HG03342 (cell line): ENCODE measurements around the gene TM9SF3.

Source experiments
- ATAC-seq: cut with Tn5 transposase; IDR thresholded peaks from one replicate; pipeline ENCODE4 v1.9.1; 2021; ENCODE audit warnings: mild to moderate bottlenecking, moderate library complexity; ENCODE audit not compliant: unreplicated experiment

Gene TM9SF3

GRCh38 chr10:96513305-96513697 lies 73.5 kb downstream of the TM9SF3 start:
- ATAC-seq, result no peak

GRCh38 chr10:96512524-96513304 lies 74.1 kb downstream of the TM9SF3 start:
- no peak for ATAC-seq

GRCh38 chr10:96511044-96511945 lies 75.5 kb downstream of the TM9SF3 start:
- ATAC-seq, result no peak

GRCh38 chr10:96509017-96509641 lies 77.7 kb downstream of the TM9SF3 start:
- ATAC-seq, result no peak

GRCh38 chr10:96507044-96507443 lies 79.8 kb downstream of the TM9SF3 start:
- ATAC-seq, result no peak

- no peak for ATAC-seq
Observed at GRCh38 chr10:96505150-96506136, 81.4 kb downstream of the TM9SF3 start.

- no peak for ATAC-seq
Observed at GRCh38 chr10:96502561-96503282, 84.1 kb downstream of the TM9SF3 start.

- ATAC-seq, result no peak
Observed at GRCh38 chr10:96501985-96502384, 84.8 kb downstream of the TM9SF3 start.

- no peak for ATAC-seq
Observed at GRCh38 chr10:96500519-96500918, 86.3 kb downstream of the TM9SF3 start.

GRCh38 chr10:96500050-96500449 lies 86.8 kb downstream of the TM9SF3 start:
- ATAC-seq, result no peak

GRCh38 chr10:96497391-96497790 lies 89.4 kb downstream of the TM9SF3 start:
- no peak for ATAC-seq

- ATAC-seq, result no peak
Observed at GRCh38 chr10:96496281-96496925, 90.4 kb downstream of the TM9SF3 start.

GRCh38 chr10:96495544-96495943 lies 91.3 kb downstream of the TM9SF3 start:
- ATAC-seq, result no peak

- ATAC-seq, result no peak
Observed at GRCh38 chr10:96494694-96495093, 92.1 kb downstream of the TM9SF3 start.

- no peak for ATAC-seq
Observed at GRCh38 chr10:96493871-96494525, 92.8 kb downstream of the TM9SF3 start.

GRCh38 chr10:96493254-96493653 lies 93.6 kb downstream of the TM9SF3 start:
- no peak for ATAC-seq

GRCh38 chr10:96491303-96491702 lies 95.5 kb downstream of the TM9SF3 start:
- ATAC-seq, result no peak

GRCh38 chr10:96488161-96488935 lies 98.5 kb downstream of the TM9SF3 start:
- no peak for ATAC-seq
